HL-60 (cell line): ENCODE data around the gene TRIM31.

Experiments
- DNase-seq, 2 experiments: peaks; one replicate each; pipeline ENCODE4 v3.0.0-alpha.2; 2010 to 2020; ENCODE audit warnings: low read depth in 1 of 2, low spot score in 1 of 2
- H3K27ac ChIP-seq: fragments of 250-450 bp; sonication (Bioruptor Pico); replicated peaks from 2 replicates; pipeline ENCODE4 v1.5.1; 2020; ENCODE audit warnings: mild to moderate bottlenecking, moderate library complexity
- H3K27me3 ChIP-seq: fragments of 250-450 bp; sonication (Bioruptor Pico); 2 replicates; pipeline ENCODE4 v1.5.1; 2021; ENCODE audit warnings: mild to moderate bottlenecking, moderate library complexity; ENCODE audit not compliant: insufficient read depth, poor library complexity, severe bottlenecking
- H3K4me3 ChIP-seq: replicated peaks from 2 replicates; pipeline ENCODE4 v1.5.1; 2011; ENCODE audit warnings: mild to moderate bottlenecking, control low read depth, low read length; ENCODE audit not compliant: insufficient read depth
- GABPA ChIP-seq: IDR thresholded peaks from 2 replicates; pipeline ENCODE4 v1.6.1; 2012; ENCODE audit warnings: low read depth
- POLR2AphosphoS5 ChIP-seq: IDR thresholded peaks from 2 replicates; pipeline ENCODE4 v1.6.1; 2012; ENCODE audit warnings: low read depth
- REST ChIP-seq: IDR thresholded peaks from 2 replicates; pipeline ENCODE4 v1.6.1; 2012; ENCODE audit warnings: low read depth; ENCODE audit not compliant: insufficient replicate concordance
- SPI1 ChIP-seq: IDR thresholded peaks from 2 replicates; pipeline ENCODE4 v1.6.1; 2012; ENCODE audit warnings: low read depth, mild to moderate bottlenecking, borderline replicate concordance
- TF ChIP-seq, protein P1 (sequence below): IDR thresholded peaks from one replicate; pipeline ENCODE4 v1.5.1; 2011; ENCODE audit warnings: low read length, control low read depth, inconsistent platforms; ENCODE audit not compliant: insufficient read depth

TRIM31 gene

GRCh38 chr6:30154709-30155519, 42.0 kb upstream of the TRIM31 start:
- no peak overlapping the region for H3K27ac ChIP-seq
- no peak overlapping the region for H3K4me3 ChIP-seq
- no peak for TF ChIP-seq POLR2AphosphoS5
- TF ChIP-seq, protein P1, sequence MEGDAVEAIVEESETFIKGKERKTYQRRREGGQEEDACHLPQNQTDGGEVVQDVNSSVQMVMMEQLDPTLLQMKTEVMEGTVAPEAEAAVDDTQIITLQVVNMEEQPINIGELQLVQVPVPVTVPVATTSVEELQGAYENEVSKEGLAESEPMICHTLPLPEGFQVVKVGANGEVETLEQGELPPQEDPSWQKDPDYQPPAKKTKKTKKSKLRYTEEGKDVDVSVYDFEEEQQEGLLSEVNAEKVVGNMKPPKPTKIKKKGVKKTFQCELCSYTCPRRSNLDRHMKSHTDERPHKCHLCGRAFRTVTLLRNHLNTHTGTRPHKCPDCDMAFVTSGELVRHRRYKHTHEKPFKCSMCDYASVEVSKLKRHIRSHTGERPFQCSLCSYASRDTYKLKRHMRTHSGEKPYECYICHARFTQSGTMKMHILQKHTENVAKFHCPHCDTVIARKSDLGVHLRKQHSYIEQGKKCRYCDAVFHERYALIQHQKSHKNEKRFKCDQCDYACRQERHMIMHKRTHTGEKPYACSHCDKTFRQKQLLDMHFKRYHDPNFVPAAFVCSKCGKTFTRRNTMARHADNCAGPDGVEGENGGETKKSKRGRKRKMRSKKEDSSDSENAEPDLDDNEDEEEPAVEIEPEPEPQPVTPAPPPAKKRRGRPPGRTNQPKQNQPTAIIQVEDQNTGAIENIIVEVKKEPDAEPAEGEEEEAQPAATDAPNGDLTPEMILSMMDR = no peak
- TF ChIP-seq REST = no peak
- no peak for TF ChIP-seq SPI1
- TF ChIP-seq GABPA = no peak
- H3K27me3 ChIP-seq = no peaks in the 10 kb centered on the region
- peak in 1 of 2 experiments; percentile 23 for DNase-seq

- Histone ChIP-seq H3K27me3 (no peaks in the 10 kb centered on the region), H3K4me3 (no peak overlapping the region), H3K27ac (no peak overlapping the region)
- TF ChIP-seq, protein P1 = no peak
- TF ChIP-seq REST = no peak
- no peak for TF ChIP-seq SPI1
- TF ChIP-seq POLR2AphosphoS5 = no peak
- TF ChIP-seq GABPA = no peak
- no peak for DNase-seq
These were observed 41.2 kb upstream of the TRIM31 start for GRCh38 chr6:30154061-30154460.

- H3K27me3 ChIP-seq = no peaks in the 10 kb centered on the region
- H3K4me3 ChIP-seq = no peak overlapping the region
- H3K27ac ChIP-seq = no peak overlapping the region
- TF ChIP-seq, protein P1 = no peak
- TF ChIP-seq REST (no peak), SPI1 (no peak), POLR2AphosphoS5 (no peak), GABPA (no peak)
- no peak for DNase-seq
These were observed 40.2 kb upstream of the TRIM31 start for GRCh38 chr6:30152910-30153610.
